HCT116 (cell line): ENCODE measurements around the gene TJP3. TPM values are rescaled to one million over a fixed set of nuclear protein-coding genes. Genes with fewer than 3 reads are reported as not detected.

Experiments
- ATAC-seq: fragments of 200-7000 bp; cut with Tn5 transposase; 2 replicates; pipeline ENCODE4 v1.9.1; 2020; ENCODE audit warnings: mild to moderate bottlenecking, moderate library complexity
- BruUV-seq: library from RNA; stranded (reverse); fragments of 400-500 nt; replicated peaks from 2 replicates; lab custom pipeline; 2021; lab: Mats Ljungman, UMichigan
- CTCF ChIA-PET: fragments of 300-600 bp; sonication (Branson Sonifier 250); formaldehyde crosslinking; loops from one replicate; lab custom pipeline; 2021; ENCODE audit warnings: antibody characterized with exemption; lab: Charles Lee
- POLR2A ChIA-PET: fragments of 300-600, 350-600 bp; sonication (Branson Sonifier 250); formaldehyde crosslinking; loops from one replicate; lab custom pipeline; 2021; ENCODE audit warnings: antibody characterized with exemption; lab: Charles Lee
- RAD21 ChIA-PET, 2 experiments: fragments of 300-600 bp; sonication (Branson Sonifier 250); formaldehyde crosslinking; loops; one replicate each; lab custom pipeline; 2023; ENCODE audit warnings: low total read pairs in 2 of 2; ENCODE audit not compliant: uncharacterized antibody in 2 of 2, unreplicated experiment in 2 of 2, low non-redundant PET in 1 of 2; lab: Charles Lee
- DNase-seq: peaks from one replicate; pipeline ENCODE4 v3.0.0-alpha.2; 2010; ENCODE audit warnings: low read depth, low spot score
- H2AFZ ChIP-seq: fragments of 200-600 bp; shearing (Covaris generic), sonication (generic); 2 replicates; pipeline ENCODE4 v1.6.1; 2017; ENCODE audit warnings: low read depth, mixed run types, mixed read lengths, antibody characterized with exemption, low read length; ENCODE audit not compliant: poor library complexity, severe bottlenecking
- H3K27ac ChIP-seq: 2 replicates; pipeline ENCODE4 v1.5.1; 2012; ENCODE audit warnings: low read depth, low read length
- H3K27me3 ChIP-seq: fragments of 200-600 bp; sonication (generic); 2 replicates; pipeline ENCODE4 v1.6.1; 2016; ENCODE audit warnings: mixed run types, low read length, mixed read lengths; ENCODE audit not compliant: insufficient read depth
- H3K36me3 ChIP-seq, 2 experiments: fragments of 200-500 bp in 1 of 2; fragments of 200-600 bp in 1 of 2; sonication (Bioruptor generic) in 1 of 2; sonication (generic) in 1 of 2; 2 replicates each; pipeline versions ENCODE4 v1.5.1 to v1.6.1; 2014 to 2016; ENCODE audit warnings: low read length in 2 of 2, inconsistent platforms in 1 of 2, mixed read lengths in 1 of 2, mixed run types in 1 of 2; ENCODE audit not compliant: insufficient read depth in 2 of 2, control insufficient read depth in 1 of 2
- H3K4me1 ChIP-seq, 2 experiments: fragments of 200-600 bp in 1 of 2; sonication (generic) in 1 of 2; 2 replicates each; pipeline versions ENCODE4 v1.5.1 to v1.6.1; 2012 to 2017; ENCODE audit warnings: low read length in 2 of 2, inconsistent platforms in 1 of 2, mild to moderate bottlenecking in 1 of 2, mixed read lengths in 1 of 2, mixed run types in 1 of 2, moderate library complexity in 1 of 2; ENCODE audit not compliant: insufficient read depth in 2 of 2, control insufficient read depth in 1 of 2
- H3K4me2 ChIP-seq: fragments of 200-600 bp; sonication (generic); 2 replicates; pipeline ENCODE4 v1.6.1; 2017; ENCODE audit warnings: mixed run types, low read length, mixed read lengths
- H3K4me3 ChIP-seq, 2 experiments: fragments of 200-600 bp in 1 of 2; sonication (generic) in 1 of 2; replicated peaks in 1 of 2; 2 replicates each; pipeline ENCODE4 v1.5.1; 2011 to 2016; ENCODE audit warnings: low read length in 2 of 2, control low read depth in 1 of 2, low read depth in 1 of 2, mild to moderate bottlenecking in 1 of 2, mixed read lengths in 1 of 2, mixed run types in 1 of 2
- H3K79me2 ChIP-seq: fragments of 200-600 bp; sonication (generic); 2 replicates; pipeline ENCODE4 v1.6.1; 2017; ENCODE audit warnings: mild to moderate bottlenecking, mixed run types, low read length, moderate library complexity, mixed read lengths; ENCODE audit not compliant: insufficient read depth
- H3K9ac ChIP-seq: fragments of 200-600 bp; sonication (generic); 2 replicates; pipeline ENCODE4 v1.6.1; 2016; ENCODE audit warnings: low read length, mixed read lengths
- H3K9me2 ChIP-seq: fragments of 200-600 bp; sonication (generic), shearing (Covaris generic); 2 replicates; pipeline ENCODE4 v1.6.1; 2017; ENCODE audit warnings: mixed run types, mild to moderate bottlenecking, moderate library complexity; ENCODE audit not compliant: insufficient read depth
- H3K9me3 ChIP-seq, 2 experiments: fragments of 200-500 bp in 1 of 2; fragments of 200-600 bp in 1 of 2; sonication (Bioruptor generic) in 1 of 2; sonication (generic) in 1 of 2; 2 replicates each; pipeline ENCODE4 v1.6.1; 2014 to 2017; ENCODE audit warnings: low read length in 2 of 2, mixed read lengths in 2 of 2, inconsistent platforms in 1 of 2, low read depth in 1 of 2, mild to moderate bottlenecking in 1 of 2, mixed run types in 1 of 2, moderate library complexity in 1 of 2; ENCODE audit not compliant: control insufficient read depth in 1 of 2, insufficient read depth in 1 of 2
- H4K20me1 ChIP-seq: fragments of 200-600 bp; sonication (generic), shearing (Covaris generic); 2 replicates; pipeline ENCODE4 v1.6.1; 2017; ENCODE audit warnings: mixed run types, mild to moderate bottlenecking, moderate library complexity; ENCODE audit not compliant: insufficient read depth
- CEBPB ChIP-seq: IDR thresholded peaks from 2 replicates; pipeline ENCODE4 v1.6.1; 2012; ENCODE audit warnings: low read depth
- CTCF ChIP-seq, 3 experiments: fragments of 200-600 bp in 1 of 3; sonication (generic) in 1 of 3; IDR thresholded peaks in 2 of 3; conservative IDR thresholded peaks in 1 of 3; 2 replicates each; pipeline ENCODE4 v1.5.1; 2012 to 2017; ENCODE audit warnings: low read depth in 2 of 3, low read length in 2 of 3, antibody characterized with exemption in 1 of 3, borderline replicate concordance in 1 of 3, control low read depth in 1 of 3, mild to moderate bottlenecking in 1 of 3, mixed read lengths in 1 of 3, mixed run types in 1 of 3, moderate library complexity in 1 of 3; ENCODE audit not compliant: insufficient read depth in 1 of 3
- EGR1 ChIP-seq: IDR thresholded peaks from 2 replicates; pipeline ENCODE4 v1.6.1; 2012; ENCODE audit warnings: low read depth
- FOSL1 ChIP-seq: IDR thresholded peaks from 2 replicates; pipeline ENCODE4 v1.6.1; 2012; ENCODE audit warnings: low read depth
- SP1 ChIP-seq: IDR thresholded peaks from 2 replicates; pipeline ENCODE4 v1.6.1; 2012; ENCODE audit warnings: low read depth
- TCF7L2 ChIP-seq: IDR thresholded peaks from 2 replicates; pipeline ENCODE4 v1.7.0; 2011; ENCODE audit warnings: borderline replicate concordance, inconsistent platforms; ENCODE audit not compliant: insufficient read depth, insufficient read length; ENCODE audit errors: extremely low read depth
- ZFX ChIP-seq: fragments of 450-650 bp; IDR thresholded peaks from 2 replicates; pipeline ENCODE4 v1.6.1; 2017
- intact Hi-C: fragments of 100-400 bp; cut with micrococcal nuclease; formaldehyde crosslinking; loops from 2 replicates; pipeline ENCODE4 v1.10.0; 2022
- total RNA-seq: library from RNA; stranded (reverse); gene quantifications from one replicate; pipeline ENCODE4 v1.2.1, GENCODE V29; 2021; ENCODE audit not compliant: unreplicated experiment
- TF ChIP-seq, protein P1 (sequence below): IDR thresholded peaks from 2 replicates; pipeline ENCODE4 v1.6.1; 2012; ENCODE audit warnings: low read depth

Gene TJP3
- total RNA-seq, 1 experiment from 2014 or later, result 69.6 TPM

DNA sequence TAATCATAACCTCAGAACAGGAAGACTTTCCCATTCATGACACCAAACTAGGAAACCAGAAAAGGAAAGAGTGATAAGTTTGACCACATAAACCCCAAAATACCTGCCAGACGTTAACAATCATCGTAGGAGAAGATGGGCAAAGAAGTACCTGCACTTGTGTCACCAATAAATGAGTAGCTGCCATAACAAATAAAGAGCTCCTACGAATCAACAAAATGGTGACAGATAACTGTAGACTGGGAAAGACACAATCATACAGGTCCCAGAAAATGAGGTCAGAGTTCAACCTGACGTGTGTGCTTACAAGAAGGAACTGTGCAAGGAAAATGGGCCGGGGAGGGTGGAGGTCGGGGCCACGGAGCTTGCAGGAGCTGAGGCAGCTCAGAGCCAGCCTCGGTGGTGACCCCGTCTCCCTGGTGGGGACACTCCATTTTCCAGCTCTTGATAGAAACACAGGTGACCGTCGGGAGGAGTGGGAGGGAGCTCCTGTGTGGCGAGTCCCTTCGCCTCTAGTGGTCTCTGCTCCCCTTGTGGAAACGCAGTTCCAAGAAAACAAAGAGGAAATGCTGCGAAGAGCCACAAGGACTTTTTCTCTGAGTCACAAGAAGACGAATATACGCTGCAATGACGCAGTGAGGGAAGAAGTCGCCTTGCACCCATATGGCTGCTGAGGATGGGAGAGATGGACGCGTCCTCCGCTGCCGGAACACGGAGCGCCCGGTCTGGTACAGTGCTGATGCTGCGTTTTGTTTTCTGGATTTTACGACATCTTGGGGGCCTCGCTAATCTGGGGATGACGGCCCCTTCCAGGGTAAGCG, 17.4 kb upstream of the TJP3 start:
- no peaks in the 10 kb centered on the region; a peak in 1 of 4 replicates for H3K36me3 ChIP-seq
- no peak overlapping the region for H2AFZ ChIP-seq
- H3K79me2 ChIP-seq, result peaks cover 45% of the 10 kb centered on the region
- ChIA-PET POLR2A (no interaction called here), RAD21 (no interaction called here), CTCF (interaction anchor here (1.1 to 1.5 kb wide), 2 partner anchors 9 to 18 kb away, joined by 3 read pairs; partner anchors contain the start of gene TJP3)
- H3K9ac ChIP-seq, result no peak overlapping the region
- TF ChIP-seq FOSL1 (no peak), ZFX (no peak), CTCF (IDR thresholded peaks at IDR 0.05 in 2 of 3, conservative IDR thresholded peaks at IDR 0.05 in 1 of 3; ENCODE audit: borderline replicate concordance in 1 of 3, insufficient read depth in 1 of 3, low read depth in 2 of 3, low read length in 2 of 3) (no peak), SP1 (no peak), CEBPB (no peak), EGR1 (no peak), TCF7L2 (no peak)
- TF ChIP-seq, protein P1, sequence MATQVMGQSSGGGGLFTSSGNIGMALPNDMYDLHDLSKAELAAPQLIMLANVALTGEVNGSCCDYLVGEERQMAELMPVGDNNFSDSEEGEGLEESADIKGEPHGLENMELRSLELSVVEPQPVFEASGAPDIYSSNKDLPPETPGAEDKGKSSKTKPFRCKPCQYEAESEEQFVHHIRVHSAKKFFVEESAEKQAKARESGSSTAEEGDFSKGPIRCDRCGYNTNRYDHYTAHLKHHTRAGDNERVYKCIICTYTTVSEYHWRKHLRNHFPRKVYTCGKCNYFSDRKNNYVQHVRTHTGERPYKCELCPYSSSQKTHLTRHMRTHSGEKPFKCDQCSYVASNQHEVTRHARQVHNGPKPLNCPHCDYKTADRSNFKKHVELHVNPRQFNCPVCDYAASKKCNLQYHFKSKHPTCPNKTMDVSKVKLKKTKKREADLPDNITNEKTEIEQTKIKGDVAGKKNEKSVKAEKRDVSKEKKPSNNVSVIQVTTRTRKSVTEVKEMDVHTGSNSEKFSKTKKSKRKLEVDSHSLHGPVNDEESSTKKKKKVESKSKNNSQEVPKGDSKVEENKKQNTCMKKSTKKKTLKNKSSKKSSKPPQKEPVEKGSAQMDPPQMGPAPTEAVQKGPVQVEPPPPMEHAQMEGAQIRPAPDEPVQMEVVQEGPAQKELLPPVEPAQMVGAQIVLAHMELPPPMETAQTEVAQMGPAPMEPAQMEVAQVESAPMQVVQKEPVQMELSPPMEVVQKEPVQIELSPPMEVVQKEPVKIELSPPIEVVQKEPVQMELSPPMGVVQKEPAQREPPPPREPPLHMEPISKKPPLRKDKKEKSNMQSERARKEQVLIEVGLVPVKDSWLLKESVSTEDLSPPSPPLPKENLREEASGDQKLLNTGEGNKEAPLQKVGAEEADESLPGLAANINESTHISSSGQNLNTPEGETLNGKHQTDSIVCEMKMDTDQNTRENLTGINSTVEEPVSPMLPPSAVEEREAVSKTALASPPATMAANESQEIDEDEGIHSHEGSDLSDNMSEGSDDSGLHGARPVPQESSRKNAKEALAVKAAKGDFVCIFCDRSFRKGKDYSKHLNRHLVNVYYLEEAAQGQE, result no peak
- no peaks in the 10 kb centered on the region for H3K27me3 ChIP-seq
- intact Hi-C loops, result no loop called here
- H4K20me1 ChIP-seq, result no peaks in the 10 kb centered on the region
- no peaks in the 10 kb centered on the region for H3K9me3 ChIP-seq
- no peaks in the 10 kb centered on the region for H3K9me2 ChIP-seq
- no peak overlapping the region for H3K4me3 ChIP-seq
- DNase-seq (no peak), ATAC-seq (no peak)
- no peak overlapping the region for H3K4me2 ChIP-seq
- BruUV-seq, result no TSS peak
- H3K4me1 ChIP-seq, result no peaks in the 10 kb centered on the region
- no peak overlapping the region for H3K27ac ChIP-seq
